GM12878 (cell line): ENCODE measurements around the gene FREM3. TPM values are rescaled to one million over a fixed set of nuclear protein-coding genes. Genes with fewer than 3 reads are reported as not detected.

ENCODE experiments used
- ATAC-seq: fragments of 200-7000 bp; cut with Tn5 transposase; 3 replicates; pipeline ENCODE4 v1.9.1; 2020; ENCODE audit warnings: mild to moderate bottlenecking, moderate library complexity
- BruUV-seq: library from RNA; stranded (reverse); fragments of 400-500 nt; replicated peaks from 2 replicates; lab custom pipeline; 2021; lab: Mats Ljungman, UMichigan
- CTCF ChIA-PET: fragments of 300-600 bp; sonication (Branson Sonifier 250); formaldehyde crosslinking; extraction: SDS; loops from one replicate; lab custom pipeline; 2021; ENCODE audit warnings: inconsistent platforms; lab: Yijun Ruan, JAX
- POLR2A ChIA-PET: fragments of 350-600 bp; formaldehyde crosslinking; extraction: SDS; loops from one replicate; lab custom pipeline; 2021; ENCODE audit warnings: inconsistent platforms; lab: Charles Lee
- RAD21 ChIA-PET: fragments of 300-600 bp; sonication (Branson Sonifier 250); formaldehyde crosslinking; loops from one replicate; lab custom pipeline; 2023; ENCODE audit warnings: antibody characterized with exemption; ENCODE audit not compliant: unreplicated experiment; lab: Charles Lee
- SMC1A ChIA-PET: fragments of 300-600 bp; sonication (Branson Sonifier 250); formaldehyde crosslinking; loops from one replicate; lab custom pipeline; 2023; ENCODE audit not compliant: unreplicated experiment, uncharacterized antibody; lab: Charles Lee
- DNase-seq: peaks from one replicate; pipeline ENCODE4 v3.0.0-alpha.2; 2011; ENCODE audit warnings: low read depth, low spot score
- FAIRE-seq: peaks from 3 replicates; lab custom pipeline; 2011; peaks lifted over from hg19 to GRCh38; lab: Jason Lieb, UNC
- H2AFZ ChIP-seq: 2 replicates; pipeline ENCODE4 v1.6.0; 2011; ENCODE audit warnings: low read depth, low read length, control low read depth; ENCODE audit not compliant: control insufficient read depth
- H3K27ac ChIP-seq: 2 replicates; pipeline ENCODE4 v1.5.1; 2011; ENCODE audit warnings: control low read depth; ENCODE audit not compliant: control insufficient read depth, insufficient read depth
- H3K27me3 ChIP-seq, 2 experiments: replicated peaks in 1 of 2; 2 replicates each; pipeline versions ENCODE4 v1.6.0 to v1.6.1; 2011; ENCODE audit warnings: low read length in 1 of 2; ENCODE audit not compliant: control insufficient read depth in 2 of 2, insufficient read depth in 2 of 2
- H3K36me3 ChIP-seq, 2 experiments: 2 replicates each; pipeline ENCODE4 v1.5.1; 2011; ENCODE audit warnings: low read length in 1 of 2; ENCODE audit not compliant: control insufficient read depth in 2 of 2, insufficient read depth in 2 of 2
- H3K4me1 ChIP-seq: 2 replicates; pipeline ENCODE4 v1.6.1; 2011; ENCODE audit warnings: mild to moderate bottlenecking, low read length, moderate library complexity, mixed read lengths; ENCODE audit not compliant: control insufficient read depth, insufficient read depth
- H3K4me2 ChIP-seq: 2 replicates; pipeline ENCODE4 v1.6.0; 2011; ENCODE audit warnings: control low read depth; ENCODE audit not compliant: control insufficient read depth, insufficient read depth
- H3K4me3 ChIP-seq: fragments of 200-600 bp; sonication (generic); 2 replicates; pipeline ENCODE4 v1.5.1; 2016
- H3K79me2 ChIP-seq: 2 replicates; pipeline ENCODE4 v1.6.0; 2011; ENCODE audit warnings: low read length; ENCODE audit not compliant: control insufficient read depth, insufficient read depth
- H3K9ac ChIP-seq: 2 replicates; pipeline ENCODE4 v1.8.0; 2011; ENCODE audit warnings: low read length, control low read depth, mixed read lengths; ENCODE audit not compliant: control insufficient read depth, insufficient read depth
- H3K9me3 ChIP-seq: replicated peaks from 3 replicates; pipeline ENCODE4 v1.5.1; 2011; ENCODE audit warnings: mild to moderate bottlenecking, low read length; ENCODE audit not compliant: control insufficient read depth, insufficient read depth
- H4K20me1 ChIP-seq: 2 replicates; pipeline ENCODE4 v1.6.0; 2011; ENCODE audit not compliant: control insufficient read depth, insufficient read depth
- ASH2L ChIP-seq: fragments of 300-600, 200-600 bp; sonication (generic); IDR thresholded peaks from 2 replicates; pipeline ENCODE4 v1.6.1; 2017; ENCODE audit warnings: low read depth, mild to moderate bottlenecking, borderline replicate concordance
- BCL11A ChIP-seq: IDR thresholded peaks from 2 replicates; pipeline ENCODE4 v1.6.1; 2011; ENCODE audit warnings: low read depth, low read length
- CREM ChIP-seq: IDR thresholded peaks from 2 replicates; pipeline ENCODE4 v1.6.1; 2014; ENCODE audit warnings: antibody characterized with exemption, low read depth
- DPF2 ChIP-seq: fragments of 450-650 bp; IDR thresholded peaks from 2 replicates; pipeline ENCODE4 v1.6.1; 2017; ENCODE audit warnings: mild to moderate bottlenecking
- FOXM1 ChIP-seq: IDR thresholded peaks from 2 replicates; pipeline ENCODE4 v1.6.1; 2012; ENCODE audit warnings: low read depth, mild to moderate bottlenecking, inconsistent platforms, low read length, moderate library complexity
- HDAC2 ChIP-seq: fragments of 200-600 bp; sonication (generic); IDR thresholded peaks from 2 replicates; pipeline ENCODE4 v1.6.1; 2017
- HDGF ChIP-seq: fragments of 450-650 bp; IDR thresholded peaks from 2 replicates; pipeline ENCODE4 v1.6.1; 2016; ENCODE audit warnings: antibody characterized with exemption
- IKZF1 ChIP-seq: fragments of 450-650 bp; conservative IDR thresholded peaks from 2 replicates; pipeline ENCODE4 v1.6.1; 2017; ENCODE audit warnings: antibody characterized with exemption, mild to moderate bottlenecking
- MAX ChIP-seq: IDR thresholded peaks from 2 replicates; pipeline ENCODE4 v1.6.1; 2012; ENCODE audit warnings: low read depth, low read length, improper control_type of control experiment
- MEF2A ChIP-seq: IDR thresholded peaks from 2 replicates; pipeline ENCODE4 v1.6.1; 2011; ENCODE audit warnings: low read depth, mild to moderate bottlenecking, low read length, moderate library complexity; ENCODE audit not compliant: insufficient read depth
- MEF2B ChIP-seq: fragments of 450-650 bp; IDR thresholded peaks from 2 replicates; pipeline ENCODE4 v1.6.1; 2018; ENCODE audit warnings: mild to moderate bottlenecking, moderate library complexity; ENCODE audit not compliant: partially characterized antibody, poor library complexity, severe bottlenecking
- NFYB ChIP-seq: IDR thresholded peaks from 2 replicates; pipeline ENCODE4 v1.6.1; 2011; ENCODE audit warnings: low read depth, mild to moderate bottlenecking, low read length, improper control_type of control experiment, moderate library complexity; ENCODE audit not compliant: insufficient read depth
- NR2F1 ChIP-seq: fragments of 450-650 bp; conservative IDR thresholded peaks from 2 replicates; pipeline ENCODE4 v1.6.1; 2017; ENCODE audit warnings: mild to moderate bottlenecking
- SMAD5 ChIP-seq: IDR thresholded peaks from 2 replicates; pipeline ENCODE4 v1.6.1; 2016; ENCODE audit warnings: antibody characterized with exemption, low read depth
- SREBF1 ChIP-seq: IDR thresholded peaks from 2 replicates; pipeline ENCODE4 v1.6.1; 2012; ENCODE audit warnings: mild to moderate bottlenecking, low read length
- SREBF2 ChIP-seq: IDR thresholded peaks from 2 replicates; pipeline ENCODE4 v1.6.1; 2012; ENCODE audit warnings: mild to moderate bottlenecking, low read length
- STAT1 ChIP-seq: fragments of 450-650 bp; conservative IDR thresholded peaks from 2 replicates; pipeline ENCODE4 v1.6.1; 2014; ENCODE audit warnings: antibody characterized with exemption, mild to moderate bottlenecking
- WGBS: methylation state at CpG from one replicate; pipeline ENCODE4 v1.1.6; 2016; ENCODE audit warnings: low lambda C conversion rate; ENCODE audit not compliant: insufficient replicate concordance, insufficient coverage; ENCODE audit errors: missing lambda C conversion rate; 5-methylcytosine and 5-hydroxymethylcytosine counted together
- in situ Hi-C: fragments of 300-500 bp; cut with MboI; formaldehyde crosslinking; loops from 9 replicates; pipeline ENCODE4 v1.14.3; 2018; ENCODE audit warnings: mixed read lengths
- intact Hi-C: fragments of 100-400 bp; cut with micrococcal nuclease; formaldehyde crosslinking; loops from one replicate; pipeline ENCODE4 v1.14.2; 2022; ENCODE audit not compliant: unreplicated experiment
- polyA plus RNA-seq, 11 experiments: library from polyadenylated mRNA; depleted of rRNA in 4 of 11; unstranded in 6 of 11; stranded (reverse) in 5 of 11; fragments of >200 nt; fragmentation: Nextera tagmentation in 4 of 11; fragmentation: Illumina TruSeq in 1 of 11; extraction: Ambion mirVana in 4 of 11; extraction: Trizol in 1 of 11; gene quantifications; 1 replicate in 1 of 11; 2 replicates in 10 of 11; pipeline versions ENCODE4 v1.2.1 to v1.2.3, GENCODE V29; 2011 to 2016; ENCODE audit warnings: inconsistent platforms in 2 of 11, missing spikeins in 2 of 11, low read depth in 1 of 11
- total RNA-seq, 4 experiments: library from RNA; depleted of rRNA in 3 of 4; stranded (reverse); fragments of >200 nt in 3 of 4; fragmentation: Illumina TruSeq in 1 of 4; extraction: Trizol in 1 of 4; gene quantifications; 2 replicates each; pipeline versions ENCODE4 v1.2.1 to v1.2.3, GENCODE V29; 2013 to 2021

The FREM3 gene
- total and polyA plus RNA-seq, 10 of the 15 experiments (the other 5 are each of a cell fraction or from before 2014, with no cell fraction given): not detected

DNA sequence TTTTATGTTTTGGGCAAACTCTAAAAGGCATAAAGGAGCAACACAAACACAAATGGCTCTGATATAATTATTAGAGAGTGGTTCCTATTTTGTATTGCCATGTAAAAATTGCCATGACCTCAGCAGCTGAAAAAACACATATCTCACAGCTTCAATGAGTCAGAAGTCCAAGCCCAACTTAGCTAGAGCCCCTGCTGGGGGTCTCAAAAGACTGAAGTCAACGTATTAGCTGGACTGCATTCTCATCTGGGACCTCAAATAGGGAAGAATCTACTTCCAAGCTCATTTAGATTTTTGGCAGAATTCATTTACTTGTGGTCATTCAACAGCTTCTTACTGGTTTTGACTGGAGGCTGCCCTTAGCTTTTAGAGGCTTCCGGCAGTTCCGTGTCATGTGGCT, 47.4 kb downstream of the FREM3 start:
- Histone ChIP-seq H3K4me2 (no peak overlapping the region), H3K9me3 (no peaks in the 10 kb centered on the region; the same call in 2 of the 3 replicates), H3K36me3 (no peaks in the 10 kb centered on the region), H3K27me3 (no peaks in the 10 kb centered on the region), H3K9ac (no peak overlapping the region), H3K27ac (no peak overlapping the region), H3K4me3 (no peak overlapping the region), H3K79me2 (no peaks in the 10 kb centered on the region), H3K4me1 (no peaks in the 10 kb centered on the region), H4K20me1 (no peaks in the 10 kb centered on the region), H2AFZ (no peak overlapping the region)
- CTCF ChIA-PET: no interaction called here
- in situ Hi-C loops (no loop called here), intact Hi-C loops (no loop called here)
- no TSS peak for BruUV-seq
- SMC1A ChIA-PET: no interaction called here
- 67% methylated on average over 3 of the region's 3 CpGs for WGBS
- DNase-seq (no peak), ATAC-seq (no peak), FAIRE-seq (no peak)
- POLR2A ChIA-PET: no interaction called here
- RAD21 ChIA-PET: no interaction called here
- TF ChIP-seq MEF2B (no peak), CREM (no peak), IKZF1 (no peak), MAX (no peak)

GRCh38 chr4:143643399-143643798, 57.1 kb downstream of the FREM3 start:
- TF ChIP-seq HDGF (no peak), DPF2 (no peak), MEF2A (no peak), SMAD5 (no peak), FOXM1 (no peak), ASH2L (no peak), HDAC2 (no peak), SREBF2 (no peak), NFYB (no peak), BCL11A (no peak), NR2F1 (no peak), STAT1 (no peak), SREBF1 (no peak)

More at GRCh38 chr4:143643399-143643798, 57.1 kb downstream of the FREM3 start:
- in situ Hi-C loops: no loop called here
- no peak overlapping the region for H3K9ac ChIP-seq
- H3K4me1 ChIP-seq: no peaks in the 10 kb centered on the region
- H3K36me3 ChIP-seq: no peaks in the 10 kb centered on the region
- DNase-seq (no peak), ATAC-seq (no peak), FAIRE-seq (no peak)
- no peaks in the 10 kb centered on the region for H3K27me3 ChIP-seq
- H3K79me2 ChIP-seq: no peaks in the 10 kb centered on the region
- ChIA-PET SMC1A (no interaction called here), CTCF (no interaction called here), POLR2A (no interaction called here), RAD21 (no interaction called here)
- H3K9me3 ChIP-seq: no peaks in the 10 kb centered on the region; the same call in 2 of the 3 replicates
- no peak overlapping the region for H2AFZ ChIP-seq
- H3K4me3 ChIP-seq: no peak overlapping the region
- no peaks in the 10 kb centered on the region for H4K20me1 ChIP-seq
- no TSS peak for BruUV-seq
- H3K27ac ChIP-seq: no peak overlapping the region
- H3K4me2 ChIP-seq: no peak overlapping the region
- intact Hi-C loops: no loop called here
